Measurements from ENCODE around the gene OCLN. TPM values are rescaled to one million over a fixed set of nuclear protein-coding genes. Genes with fewer than 3 reads are reported as not detected.
"Not testable (repeated sequence)": the region's sequence is repeated elsewhere in the genome, so short reads cannot be mapped to it uniquely, and the experiment has no call there.

The OCLN gene
- total RNA-seq, 6 donors from 2014 or later, result 66.4 to 277 (median 109) TPM

GRCh38 chr5:69467442-69468225, 25.0 kb upstream of the OCLN start:
- H3K4me1 ChIP-seq, result no peaks in the 10 kb centered on the region
- no peaks in the 10 kb centered on the region for H3K36me3 ChIP-seq
- no peak overlapping the region for H3K27ac ChIP-seq
- WGBS, 2 donors, result 83 to 84% methylated on average over 8 of the region's 8 CpGs
- TF ChIP-seq CTCF (IDR thresholded peaks at IDR 0.05) (no peak), POLR2AphosphoS5 (IDR thresholded peaks at IDR 0.05) (no peak), EP300 (IDR thresholded peaks at IDR 0.05) (no peak), POLR2A (IDR thresholded peaks at IDR 0.05) (no peak)
- DNase-seq (no peak), ATAC-seq (ENCODE audit: low FRiP score in 2 of 2) (no peak)
- H3K9me3 ChIP-seq, result no peaks in the 10 kb centered on the region
- no peaks in the 10 kb centered on the region for H3K27me3 ChIP-seq
- H3K4me3 ChIP-seq, result no peak overlapping the region

- no peak for DNase-seq
- H3K27ac ChIP-seq, result no peak overlapping the region
- no peak for TF ChIP-seq CTCF (IDR thresholded peaks at IDR 0.05)
- no peak for TF ChIP-seq POLR2AphosphoS5 (IDR thresholded peaks at IDR 0.05)
- TF ChIP-seq POLR2A (IDR thresholded peaks at IDR 0.05), result no peak
- no peak for TF ChIP-seq EP300 (IDR thresholded peaks at IDR 0.05)
- WGBS, 2 donors, result 6 to 24% methylated on average over 1 of the region's 1 CpG
- no peaks in the 10 kb centered on the region for H3K9me3 ChIP-seq
- no peak overlapping the region for H3K4me3 ChIP-seq
- no peak for ATAC-seq (ENCODE audit: low FRiP score in 2 of 2)
- no peaks in the 10 kb centered on the region for H3K27me3 ChIP-seq
- H3K4me1 ChIP-seq, result no peaks in the 10 kb centered on the region
- no peaks in the 10 kb centered on the region for H3K36me3 ChIP-seq
Measured at GRCh38 chr5:69468631-69469030, 24.0 kb upstream of the OCLN start.

- not testable (repeated sequence) for H3K36me3 ChIP-seq; H3K27ac ChIP-seq; H3K4me3 ChIP-seq; DNase-seq; H3K9me3 ChIP-seq; H3K4me1 ChIP-seq; ATAC-seq (ENCODE audit: low FRiP score in 2 of 2); H3K27me3 ChIP-seq
- WGBS, 2 donors, result 92 to 96% methylated on average over 6 of the region's 6 CpGs
Measured at GRCh38 chr5:69471516-69471915, 21.1 kb upstream of the OCLN start.

- not testable (repeated sequence) for H3K9me3 ChIP-seq; ATAC-seq (ENCODE audit: low FRiP score in 2 of 2); DNase-seq; H3K4me3 ChIP-seq; H3K4me1 ChIP-seq; H3K27ac ChIP-seq; H3K36me3 ChIP-seq; H3K27me3 ChIP-seq
- WGBS, 2 donors, result 96% methylated on average over 16 of the region's 16 CpGs
Measured at GRCh38 chr5:69472535-69473143, 20.0 kb upstream of the OCLN start.

GRCh38 chr5:69477170-69477569, 15.4 kb upstream of the OCLN start:
- ATAC-seq (ENCODE audit: low FRiP score in 2 of 2) (no peak), DNase-seq (no peak)
- Histone ChIP-seq H3K9me3 (no peaks in the 10 kb centered on the region), H3K36me3 (no peaks in the 10 kb centered on the region), H3K27ac (peak overlapping the region in 2 of 4 donors; percentile 28 to 44), H3K4me3 (no peak overlapping the region), H3K4me1 (peaks cover 0 to 14% (median 8%) of the 10 kb centered on the region in 4 donors), H3K27me3 (no peaks in the 10 kb centered on the region)
- 6 to 11% methylated on average over 1 of the region's 1 CpG for WGBS, 2 donors
- TF ChIP-seq EP300 (IDR thresholded peaks at IDR 0.05) (no peak), POLR2A (IDR thresholded peaks at IDR 0.05) (no peak), POLR2AphosphoS5 (IDR thresholded peaks at IDR 0.05) (no peak), CTCF (IDR thresholded peaks at IDR 0.05) (no peak)

- not testable (repeated sequence) for H3K27me3 ChIP-seq; H3K4me3 ChIP-seq; H3K9me3 ChIP-seq; ATAC-seq (ENCODE audit: low FRiP score in 2 of 2); DNase-seq; H3K36me3 ChIP-seq
- H3K4me1 ChIP-seq, result peaks cover 0 to 14% (median 8%) of the 10 kb centered on the region in 4 donors
- H3K27ac ChIP-seq, result peak overlapping the region in 1 of 4 donors; percentile 28
- WGBS, 2 donors, result 84 to 87% methylated on average over 7 of the region's 7 CpGs
Measured at GRCh38 chr5:69478296-69478695, 14.3 kb upstream of the OCLN start.
